Lower leg skin (tissue), 3 donors: ENCODE data around the gene NKX2-8.

Experiments used
- CTCF ChIP-seq, 3 donors: fragments of 450-650 bp; IDR thresholded peaks; one replicate each; pipeline ENCODE4 v1.5.1; 2016; ENCODE audit warnings: antibody characterized with exemption in 3 of 3, mild to moderate bottlenecking in 3 of 3, moderate library complexity in 2 of 3
- POLR2A ChIP-seq, 2 donors: fragments of 450-650 bp; IDR thresholded peaks; one replicate each; pipeline ENCODE4 v1.6.1; 2016 to 2017; ENCODE audit warnings: antibody characterized with exemption in 2 of 2, mild to moderate bottlenecking in 1 of 2, moderate library complexity in 1 of 2

- TF ChIP-seq CTCF (IDR thresholded peaks at IDR 0.05) (no peak), POLR2A (IDR thresholded peaks at IDR 0.05) (no peak)
Observed at GRCh38 chr14:36619853-36620252, 37.4 kb upstream of the NKX2-8 start.
